Prostate gland (tissue), 2 donors: ENCODE measurements around the gene C2orf72.

Experiments
- CTCF ChIP-seq, 4 experiments: fragments of 200-600 bp in 2 of 4; fragments of 450-650 bp in 2 of 4; sonication (generic) in 2 of 4; IDR thresholded peaks; 1 replicate in 3 of 4; 2 replicates in 1 of 4; pipeline ENCODE4 v1.5.1; 2016 to 2019; ENCODE audit warnings: antibody characterized with exemption in 4 of 4, mild to moderate bottlenecking in 2 of 4, moderate library complexity in 2 of 4
- POLR2A ChIP-seq: fragments of 450-650 bp; IDR thresholded peaks from one replicate; pipeline ENCODE4 v1.6.1; 2016; ENCODE audit warnings: antibody characterized with exemption, mild to moderate bottlenecking
- POLR2AphosphoS5 ChIP-seq: sonication (generic); formaldehyde crosslinking; IDR thresholded peaks from one replicate; pipeline ENCODE4 v1.6.1; 2017; ENCODE audit warnings: antibody characterized with exemption

- TF ChIP-seq CTCF (IDR thresholded peaks at IDR 0.05) (no peak), POLR2A (no peak), POLR2AphosphoS5 (no peak)
Observed at GRCh38 chr2:231007286-231008098, 29.8 kb upstream of the C2orf72 start.
